HG03095 (cell line): ENCODE data around the gene CEMIP.

Source experiments
- ATAC-seq: cut with Tn5 transposase; IDR thresholded peaks from one replicate; pipeline ENCODE4 v1.9.1; 2021; ENCODE audit warnings: moderate library complexity; ENCODE audit not compliant: unreplicated experiment

The CEMIP gene

GRCh38 chr15:80817901-80818300 is 38.7 kb downstream of the CEMIP start:
- ATAC-seq = no peak

- ATAC-seq = no peak
These were observed 39.8 kb downstream of the CEMIP start for GRCh38 chr15:80819001-80819400.

GRCh38 chr15:80820092-80820491 is 40.9 kb downstream of the CEMIP start:
- no peak for ATAC-seq

GRCh38 chr15:80822256-80822655 is 43.1 kb downstream of the CEMIP start:
- no peak for ATAC-seq

GRCh38 chr15:80822676-80823075 is 43.5 kb downstream of the CEMIP start:
- ATAC-seq = no peak

GRCh38 chr15:80823120-80823519 is 44.0 kb downstream of the CEMIP start:
- no peak for ATAC-seq

- no peak for ATAC-seq
These were observed 44.8 kb downstream of the CEMIP start for GRCh38 chr15:80823995-80824394.

- no peak for ATAC-seq
These were observed 46.3 kb downstream of the CEMIP start for GRCh38 chr15:80825361-80826030.

GRCh38 chr15:80828796-80829195 is 49.6 kb downstream of the CEMIP start:
- ATAC-seq = no peak

GRCh38 chr15:80830677-80831076 is 51.5 kb downstream of the CEMIP start:
- ATAC-seq = no peak

GRCh38 chr15:80831192-80831591 is 52.0 kb downstream of the CEMIP start:
- no peak for ATAC-seq

- no peak for ATAC-seq
These were observed 52.5 kb downstream of the CEMIP start for GRCh38 chr15:80831606-80832224.

GRCh38 chr15:80832686-80833085 is 53.5 kb downstream of the CEMIP start:
- no peak for ATAC-seq

GRCh38 chr15:80834402-80834801 is 55.2 kb downstream of the CEMIP start:
- ATAC-seq = no peak

GRCh38 chr15:80834906-80835305 is 55.7 kb downstream of the CEMIP start:
- no peak for ATAC-seq

GRCh38 chr15:80835336-80835735 is 56.2 kb downstream of the CEMIP start:
- no peak for ATAC-seq

GRCh38 chr15:80836223-80836622 is 57.1 kb downstream of the CEMIP start:
- no peak for ATAC-seq

- no peak for ATAC-seq
These were observed 57.8 kb downstream of the CEMIP start for GRCh38 chr15:80837006-80837405.

- no peak for ATAC-seq
These were observed 58.8 kb downstream of the CEMIP start for GRCh38 chr15:80838012-80838411.

- no peak for ATAC-seq
These were observed 59.5 kb downstream of the CEMIP start for GRCh38 chr15:80838666-80839065.

GRCh38 chr15:80839764-80840130 is 60.6 kb downstream of the CEMIP start:
- no peak for ATAC-seq

- ATAC-seq = no peak
These were observed 61.3 kb downstream of the CEMIP start for GRCh38 chr15:80840182-80841130.
